GM08714 (cell line): ENCODE data around the gene CACNA1C.

Experiments
- H3K4me3 ChIP-seq: fragments of 200-500 bp; sonication (Bioruptor generic); 2 replicates; pipeline ENCODE4 v1.5.1; 2014; ENCODE audit warnings: mild to moderate bottlenecking, low read length, inconsistent platforms
- ZNF274 ChIP-seq: IDR thresholded peaks from 2 replicates; pipeline ENCODE4 v1.6.1; 2012; ENCODE audit warnings: mild to moderate bottlenecking, low read depth, low read length

CACNA1C gene

DNA sequence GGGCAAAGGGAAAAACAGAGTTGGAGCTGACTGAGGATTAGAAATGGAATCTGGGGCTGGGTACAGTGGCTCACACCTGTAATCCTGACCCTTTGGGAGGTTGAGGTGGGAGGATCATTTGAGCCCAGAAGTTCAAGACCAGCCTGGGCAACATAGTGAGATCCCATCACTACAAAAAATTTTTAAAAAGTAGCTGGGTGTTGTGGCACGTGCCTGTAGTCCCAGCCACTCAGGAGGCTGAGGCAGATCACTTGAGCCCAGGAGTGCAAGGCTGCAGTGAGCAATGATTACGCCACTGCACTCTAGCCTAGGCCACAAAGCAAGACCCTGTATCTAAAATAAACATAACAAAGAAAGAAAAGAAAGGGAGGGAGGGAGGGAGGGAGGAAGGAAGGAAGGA is 33.7 kb upstream of the CACNA1C start:
- no peak for TF ChIP-seq ZNF274
- no peak overlapping the region for H3K4me3 ChIP-seq

DNA sequence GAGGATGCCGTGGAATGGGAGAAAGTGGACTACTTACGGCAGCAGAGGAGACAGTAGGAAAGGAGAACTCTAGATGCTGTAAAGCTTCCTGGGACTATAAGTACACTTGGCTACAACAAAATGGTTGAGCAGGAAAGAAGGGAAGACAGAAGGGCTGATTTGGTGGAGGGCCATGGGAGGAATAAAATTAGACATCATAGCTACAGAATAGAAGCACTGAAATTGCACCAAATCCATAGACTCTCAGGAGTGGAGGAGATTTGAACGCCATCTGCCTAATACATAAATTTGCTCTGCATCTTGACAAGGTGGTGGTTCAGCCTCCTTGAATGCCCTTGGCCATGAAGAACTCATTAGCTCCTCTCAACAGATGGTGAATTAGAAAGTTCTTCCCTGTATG is 32.3 kb upstream of the CACNA1C start:
- no peak overlapping the region for H3K4me3 ChIP-seq
- TF ChIP-seq ZNF274 = no peak

DNA sequence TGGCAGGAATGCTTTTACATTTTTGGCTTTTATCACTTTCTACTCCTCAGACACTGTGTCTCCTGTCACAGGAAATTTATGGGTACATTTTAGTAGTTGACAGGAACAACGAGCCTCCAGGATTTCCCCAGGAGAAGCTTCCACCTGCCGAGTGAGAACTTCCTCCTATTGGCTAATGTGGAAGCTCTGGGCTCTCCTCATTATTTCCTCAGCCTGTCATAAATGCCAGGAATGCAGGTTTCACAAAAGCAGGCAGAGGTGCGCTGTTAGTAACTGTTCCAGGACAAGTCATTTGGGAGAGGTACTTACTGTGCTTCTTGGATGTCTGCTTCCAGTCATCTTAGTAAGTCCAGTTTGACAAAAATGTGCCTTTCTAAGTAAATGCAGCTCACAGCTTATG is 29.4 kb upstream of the CACNA1C start:
- TF ChIP-seq ZNF274 = no peak
- no peak overlapping the region for H3K4me3 ChIP-seq

DNA sequence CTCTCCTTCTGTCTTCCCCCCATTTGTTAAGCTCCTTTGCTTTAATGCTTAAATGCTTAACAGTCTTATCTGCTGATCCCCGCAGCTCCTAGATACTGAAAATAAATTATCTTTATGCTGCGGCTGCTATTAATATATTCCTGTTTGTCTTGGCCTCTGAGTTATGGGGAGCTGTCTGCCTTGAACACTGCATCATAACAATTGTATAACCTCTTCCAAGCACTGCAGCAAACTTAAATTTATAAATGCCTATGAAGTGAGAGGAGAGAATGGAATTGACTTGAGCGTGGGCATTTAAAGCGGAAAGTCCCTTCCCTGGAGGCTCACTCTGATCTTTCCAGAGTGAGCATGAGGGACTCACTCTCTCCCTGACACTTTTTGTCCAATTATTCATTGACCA is 25.4 kb upstream of the CACNA1C start:
- TF ChIP-seq ZNF274 = no peak
- H3K4me3 ChIP-seq = no peak overlapping the region

DNA sequence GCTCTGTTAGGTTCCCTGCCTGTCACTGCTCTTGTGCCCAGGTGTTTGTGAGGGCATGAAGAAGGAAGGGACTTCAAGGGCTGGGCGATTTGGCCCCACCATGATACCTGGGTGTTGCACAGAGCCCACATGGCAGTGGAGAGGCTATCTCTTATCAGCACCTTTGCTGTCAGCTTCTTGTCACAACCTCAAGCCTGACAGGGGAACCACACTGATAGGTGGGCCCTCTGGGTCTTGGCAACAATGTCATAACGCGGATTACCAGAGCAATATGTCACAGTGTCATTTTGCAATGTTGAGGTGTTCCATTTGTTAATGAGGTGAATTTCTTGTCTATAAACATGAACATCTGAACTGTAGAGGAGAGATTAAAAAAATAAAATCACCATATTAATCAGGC is 22.9 kb upstream of the CACNA1C start:
- H3K4me3 ChIP-seq = no peak overlapping the region
- no peak for TF ChIP-seq ZNF274

DNA sequence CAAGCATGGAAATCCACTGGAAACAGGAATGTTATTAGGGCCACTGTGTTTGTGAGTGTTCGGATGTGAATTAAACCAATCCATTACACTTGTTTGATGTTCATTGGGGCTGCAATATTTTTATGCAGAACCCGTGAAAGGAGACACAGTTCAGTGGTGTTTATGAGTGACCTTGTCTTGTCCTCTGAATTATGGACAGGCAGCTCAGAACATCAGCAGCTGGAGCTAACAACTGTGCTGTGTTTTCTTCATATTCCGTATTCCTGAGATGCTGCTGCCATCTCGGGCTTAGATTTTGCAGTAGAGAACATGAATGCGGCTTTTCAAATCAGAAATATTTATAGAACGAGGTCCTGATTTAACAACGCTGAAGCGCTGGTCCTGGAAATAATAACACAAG is 20.3 kb upstream of the CACNA1C start:
- no peak overlapping the region for H3K4me3 ChIP-seq
- TF ChIP-seq ZNF274 = no peak

DNA sequence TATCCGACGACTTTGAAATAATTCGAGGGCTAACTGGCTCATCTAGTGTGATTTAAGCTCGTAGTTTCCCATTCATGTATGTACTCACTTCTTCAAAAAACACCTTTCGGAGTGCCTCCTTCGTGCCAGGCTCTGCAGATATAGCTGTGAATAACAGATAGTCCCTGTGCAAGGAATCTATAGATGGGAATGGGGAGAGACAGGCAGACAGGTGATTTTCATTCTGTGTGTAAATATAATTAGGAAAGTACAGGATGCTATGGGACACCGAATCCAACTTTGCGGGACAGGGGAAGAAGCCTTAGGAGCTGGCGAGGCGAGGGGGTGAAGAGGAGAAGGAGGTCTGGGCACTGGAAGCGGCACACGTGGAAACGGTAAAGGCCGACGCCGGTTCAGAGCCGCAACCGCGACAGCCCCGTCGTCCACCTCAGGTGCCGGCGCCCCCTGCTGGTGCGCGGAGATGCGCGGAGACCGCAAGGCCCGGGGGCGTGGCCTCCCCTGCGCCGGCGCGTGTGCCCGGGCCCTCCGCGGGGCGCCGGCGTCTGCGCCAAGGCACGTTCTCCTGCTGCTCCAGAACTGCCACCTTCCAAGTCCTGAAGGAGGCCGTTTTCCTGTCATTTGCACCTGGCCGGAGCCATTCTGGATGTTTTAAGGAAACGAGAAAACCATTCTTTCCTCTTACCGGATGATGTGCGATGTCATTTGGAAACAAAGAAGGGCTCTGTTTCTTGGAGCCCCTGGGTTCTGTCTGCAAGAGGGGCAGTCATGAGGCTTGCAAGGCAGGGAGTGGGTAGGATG is 18.0 kb upstream of the CACNA1C start:
- H3K4me3 ChIP-seq = no peak overlapping the region

DNA sequence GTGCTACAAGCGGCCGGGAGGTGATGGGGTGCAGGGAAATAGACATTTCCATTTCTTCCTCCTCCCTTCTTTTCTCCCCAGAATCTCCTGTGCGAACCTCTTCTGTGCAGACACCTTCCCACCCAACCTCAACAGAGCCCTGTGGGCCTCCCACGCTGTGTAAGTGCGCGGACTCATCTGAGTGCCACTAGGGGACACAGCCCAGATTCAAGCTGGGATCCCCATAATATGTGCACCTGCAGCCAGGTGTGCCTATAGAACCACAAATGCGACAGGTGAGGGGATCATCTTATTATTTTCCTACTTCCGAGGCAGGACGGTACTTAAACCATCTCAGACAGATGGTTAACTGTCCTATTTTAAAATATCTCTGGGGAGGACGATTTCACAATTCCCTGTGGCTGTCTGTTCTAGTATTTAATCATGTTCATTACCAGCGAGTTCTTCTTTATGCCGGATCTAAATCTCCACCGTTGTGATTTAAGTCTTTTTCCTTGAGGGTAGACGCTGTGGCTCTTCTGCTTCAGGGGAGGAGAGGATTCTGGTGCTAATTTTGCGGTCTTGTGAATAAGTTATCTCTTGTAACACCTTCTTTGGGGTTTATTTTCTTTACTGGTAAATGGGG is 17.2 kb upstream of the CACNA1C start:
- no peak overlapping the region for H3K4me3 ChIP-seq
- TF ChIP-seq ZNF274 = no peak

More for the DNA sequence above, 18.0 kb upstream of the CACNA1C start:
- TF ChIP-seq ZNF274 = no peak

DNA sequence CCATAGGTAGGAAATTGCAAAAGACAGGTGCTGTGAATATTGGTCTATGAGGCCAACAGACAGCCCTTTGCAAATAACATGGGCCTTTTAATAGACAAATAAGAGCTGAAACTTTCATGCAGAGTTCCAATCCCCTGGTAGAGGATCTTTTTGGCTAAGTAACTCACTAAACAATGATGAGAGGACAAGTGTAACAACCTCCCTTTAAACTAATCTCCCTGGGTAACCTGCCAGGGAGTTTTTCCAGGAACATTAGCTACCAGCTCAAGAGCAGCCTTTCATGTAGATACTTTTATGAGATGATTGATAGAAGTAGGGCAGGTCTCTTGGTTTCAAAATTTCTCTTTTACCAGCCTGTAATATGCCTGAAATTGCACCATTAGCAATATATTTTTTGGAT is 13.8 kb upstream of the CACNA1C start:
- TF ChIP-seq ZNF274 = no peak

DNA sequence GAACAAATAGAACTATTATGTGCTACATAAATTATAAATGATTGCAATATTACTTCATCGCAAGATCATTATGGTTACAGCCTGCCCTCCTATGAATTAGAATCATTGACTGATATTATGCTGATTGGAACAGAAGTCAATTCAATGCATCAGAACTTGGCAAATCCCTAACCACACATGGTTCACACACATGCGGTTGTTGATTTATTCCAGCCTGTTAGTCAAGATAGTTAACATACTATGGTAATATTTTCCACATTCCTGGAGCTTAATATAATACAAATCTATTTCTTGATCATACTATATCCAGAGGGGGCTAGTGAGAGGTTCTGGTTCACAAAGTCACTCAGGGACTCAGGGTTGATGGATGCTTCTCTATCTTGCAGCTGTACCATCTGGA is 9.7 kb upstream of the CACNA1C start:
- H3K4me3 ChIP-seq = no peak overlapping the region
- no peak for TF ChIP-seq ZNF274

More for the DNA sequence above, 13.8 kb upstream of the CACNA1C start:
- H3K4me3 ChIP-seq = no peak overlapping the region

DNA sequence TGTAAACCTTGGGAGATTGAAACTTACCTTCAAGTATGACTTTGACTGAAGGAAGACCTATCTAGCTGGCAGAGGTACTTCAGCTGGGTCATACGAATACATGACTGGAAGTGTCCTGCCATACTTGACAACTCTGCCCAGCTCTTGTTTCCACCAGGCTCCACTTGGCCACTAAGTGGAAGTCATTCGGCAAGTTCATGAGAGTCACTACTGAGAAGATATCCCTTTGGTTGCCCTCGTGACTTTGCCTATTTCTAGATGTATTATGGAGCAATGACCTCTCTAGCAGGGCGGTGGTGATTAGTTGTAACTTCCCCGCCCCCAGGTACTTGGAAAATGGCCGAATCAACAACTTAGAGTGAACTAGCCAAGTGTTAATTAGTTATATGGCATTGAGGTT is 8.6 kb upstream of the CACNA1C start:
- TF ChIP-seq ZNF274 = no peak
- H3K4me3 ChIP-seq = no peak overlapping the region

DNA sequence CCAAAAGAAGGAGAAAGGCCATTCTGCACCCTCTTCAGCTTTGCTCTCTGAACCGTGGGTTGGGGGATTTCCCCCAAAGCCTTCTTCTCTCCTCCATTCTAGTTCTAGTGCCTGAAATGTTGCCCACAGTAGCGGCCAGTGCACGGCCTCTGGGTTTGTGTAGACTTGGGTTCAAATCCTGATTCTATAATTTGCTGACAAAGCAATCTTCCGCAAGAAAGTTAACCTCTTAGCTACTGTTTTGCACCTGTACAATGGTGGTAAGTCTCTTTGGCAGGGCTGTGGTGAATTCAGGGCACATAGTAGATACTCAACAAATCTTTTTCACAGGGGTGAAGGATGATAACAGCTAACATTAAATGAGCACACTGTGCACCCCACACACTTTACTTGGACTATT is 5.8 kb upstream of the CACNA1C start:
- H3K4me3 ChIP-seq = no peak overlapping the region
- TF ChIP-seq ZNF274 = no peak

DNA sequence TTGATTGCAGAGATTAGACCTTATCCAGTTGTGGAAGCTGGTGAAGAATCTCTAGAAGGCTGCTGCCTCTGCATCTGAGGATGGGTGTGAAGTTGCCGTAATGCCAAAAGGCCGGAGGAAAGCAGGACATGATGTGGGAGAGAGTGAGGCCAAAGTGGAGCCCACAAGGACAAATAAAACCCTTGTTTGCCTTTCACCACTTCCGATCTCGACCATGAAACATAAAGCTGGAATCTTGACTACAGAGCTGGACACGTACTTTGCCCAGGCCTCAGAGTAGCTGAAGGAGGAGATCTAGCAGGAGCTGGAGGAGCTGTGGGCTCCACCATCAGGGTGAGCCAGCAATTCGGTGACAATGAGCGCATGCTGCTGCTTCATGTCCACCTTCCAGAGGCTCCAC is 5.0 kb upstream of the CACNA1C start:
- no peak for TF ChIP-seq ZNF274
- no peak overlapping the region for H3K4me3 ChIP-seq

DNA sequence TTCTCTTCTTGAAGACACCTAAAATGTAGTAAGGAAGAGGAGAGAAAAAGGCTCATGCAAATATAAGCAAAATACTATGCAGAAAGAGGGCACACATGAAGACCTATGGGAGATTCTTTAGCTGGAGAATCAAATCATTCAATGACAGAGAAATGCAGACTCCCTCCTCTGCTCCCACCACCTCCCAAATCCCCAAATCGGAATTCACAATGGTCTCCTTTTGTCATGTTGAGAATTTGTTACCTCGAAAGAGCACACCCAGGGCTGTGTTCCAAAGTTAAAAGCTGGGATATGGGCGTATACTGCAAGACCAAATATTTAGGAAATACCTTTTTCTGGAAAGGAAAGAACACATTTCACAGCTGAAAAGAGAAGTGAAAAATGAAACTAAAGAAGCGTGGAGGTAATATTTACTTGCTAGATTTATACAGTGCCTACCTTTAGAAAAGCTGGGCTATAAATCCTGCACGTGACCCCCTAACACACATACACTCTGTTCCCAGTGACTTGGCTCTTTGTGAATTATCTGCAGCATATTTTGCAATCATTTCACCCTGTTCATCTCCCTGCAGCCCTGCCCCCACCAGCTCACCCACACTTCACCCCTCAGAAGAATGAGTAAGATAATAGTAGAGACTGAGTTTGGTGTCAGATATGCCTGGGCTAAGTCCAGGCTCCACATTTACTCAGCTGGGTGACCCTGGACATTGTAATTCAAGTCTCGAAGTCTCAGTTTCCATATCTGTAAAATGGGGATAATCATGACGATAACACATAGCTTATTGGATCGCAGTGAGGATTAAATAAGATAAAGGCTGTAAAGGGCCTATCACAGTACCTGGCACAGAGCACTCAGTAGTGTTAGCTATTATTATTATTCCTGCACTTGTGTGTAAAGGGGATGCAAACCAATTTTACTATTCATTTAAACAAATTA is 2.9 kb upstream of the CACNA1C start:
- H3K4me3 ChIP-seq = no peak overlapping the region
- TF ChIP-seq ZNF274 = no peak
